Left ventricle myocardium inferior (tissue), 1 donor: ENCODE measurements around the gene PRKCZ. TPM values are rescaled to one million over a fixed set of nuclear protein-coding genes. Genes with fewer than 3 reads are reported as not detected.

ENCODE experiments used
- DNase-seq: peaks from one replicate; pipeline ENCODE4 v3.0.0-alpha.2; 2020
- H3K27ac ChIP-seq: fragments of 200-600 bp; replicated peaks from 2 replicates; pipeline ENCODE4 v1.8.0; 2021
- H3K27me3 ChIP-seq: fragments of 200-600 bp; 2 replicates; pipeline ENCODE4 v1.8.0; 2021; ENCODE audit warnings: low read depth
- H3K36me3 ChIP-seq: fragments of 200-600 bp; 2 replicates; pipeline ENCODE4 v1.8.0; 2021
- H3K4me1 ChIP-seq: fragments of 200-600 bp; 2 replicates; pipeline ENCODE4 v1.8.0; 2021
- H3K4me3 ChIP-seq: fragments of 200-600 bp; 2 replicates; pipeline ENCODE4 v1.8.0; 2021; ENCODE audit warnings: mild to moderate bottlenecking, moderate library complexity
- H3K9me3 ChIP-seq: fragments of 200-600 bp; replicated peaks from 2 replicates; pipeline ENCODE4 v1.8.0; 2021
- CTCF ChIP-seq: fragments of 200-600 bp; IDR thresholded peaks from 2 replicates; pipeline ENCODE4 v1.8.0; 2021; ENCODE audit warnings: antibody characterized with exemption, mild to moderate bottlenecking, borderline replicate concordance
- intact Hi-C: fragments of 100-400 bp; cut with micrococcal nuclease; formaldehyde crosslinking; loops from one replicate; pipeline ENCODE4 v1.11.0; 2022
- total RNA-seq: library from RNA; stranded (reverse); fragmentation: NEBNext Ultra II Directional; extraction: Animal tissue kit (Norgen Biotek cat#: 25700); gene quantifications from one replicate; pipeline ENCODE4 v1.2.1, GENCODE V29; 2021
- donor health status: DM: no; HTN: yes; CAD: no; lungs with severe emphysema.

Gene PRKCZ
- total RNA-seq, 1 donor from 2014 or later, result 19.1 TPM

- peak; percentile 42 for TF ChIP-seq CTCF
- Histone ChIP-seq H3K27me3 (no peaks in the 10 kb centered on the region), H3K36me3 (no peaks in the 10 kb centered on the region), H3K9me3 (no peaks in the 10 kb centered on the region), H3K27ac (peak overlapping the region; percentile 92), H3K4me3 (peak overlapping the region; percentile 65), H3K4me1 (peaks cover 72% of the 10 kb centered on the region)
- intact Hi-C loops, result no loop called here
- DNase-seq, result peak; percentile 98
Measured at GRCh38 chr1:2205191-2205952, 155.2 kb downstream of the PRKCZ start.

- intact Hi-C loops, result no loop called here
Measured at GRCh38 chr1:2206813-2207487, 156.7 kb downstream of the PRKCZ start.

GRCh38 chr1:2208309-2209239 lies 158.4 kb downstream of the PRKCZ start:
- H3K27me3 ChIP-seq, result no peaks in the 10 kb centered on the region
- peaks cover 78% of the 10 kb centered on the region for H3K4me1 ChIP-seq
- peak overlapping the region; percentile 92 for H3K27ac ChIP-seq
- intact Hi-C loops, result no loop called here
- no peaks in the 10 kb centered on the region for H3K9me3 ChIP-seq
- peak; percentile 38 for DNase-seq
- H3K4me3 ChIP-seq, result no peak overlapping the region
- TF ChIP-seq CTCF, result no peak
- no peaks in the 10 kb centered on the region for H3K36me3 ChIP-seq

More at GRCh38 chr1:2206813-2207487, 156.7 kb downstream of the PRKCZ start:
- Histone ChIP-seq H3K9me3 (no peaks in the 10 kb centered on the region), H3K36me3 (no peaks in the 10 kb centered on the region), H3K27me3 (no peaks in the 10 kb centered on the region), H3K27ac (peak overlapping the region; percentile 92), H3K4me3 (peak overlapping the region; percentile 47), H3K4me1 (peaks cover 68% of the 10 kb centered on the region)
- TF ChIP-seq CTCF, result no peak
- DNase-seq, result no peak

- no peaks in the 10 kb centered on the region for H3K27me3 ChIP-seq
- no peaks in the 10 kb centered on the region for H3K36me3 ChIP-seq
- no peak for TF ChIP-seq CTCF
- peaks cover 78% of the 10 kb centered on the region for H3K4me1 ChIP-seq
- no peak for DNase-seq
- no peak overlapping the region for H3K4me3 ChIP-seq
- intact Hi-C loops, result no loop called here
- peak overlapping the region; percentile 92 for H3K27ac ChIP-seq
- no peaks in the 10 kb centered on the region for H3K9me3 ChIP-seq
Measured at GRCh38 chr1:2209400-2210083, 159.3 kb downstream of the PRKCZ start.
